Neutrophil (primary cell): ENCODE measurements around the gene APBA2.

Experiments
- H3K27ac ChIP-seq: fragments of 200-600 bp; sonication (generic); 2 replicates; pipeline ENCODE4 v1.5.1; 2016; ENCODE audit warnings: mild to moderate bottlenecking, moderate library complexity
- H3K27me3 ChIP-seq: fragments of 200-600 bp; sonication (generic); 2 replicates; pipeline ENCODE4 v1.6.0; 2016; ENCODE audit warnings: mild to moderate bottlenecking
- H3K36me3 ChIP-seq: fragments of 200-600 bp; sonication (generic); 2 replicates; pipeline ENCODE4 v1.5.1; 2017
- H3K4me1 ChIP-seq, 2 experiments: fragments of 200-600 bp in 1 of 2; sonication (generic) in 1 of 2; 1 replicate in 1 of 2; 2 replicates in 1 of 2; pipeline versions ENCODE4 v1.5.1 to v1.6.1; 2013 to 2016; ENCODE audit warnings: low read depth in 1 of 2, low read length in 1 of 2, mild to moderate bottlenecking in 1 of 2, moderate library complexity in 1 of 2; ENCODE audit not compliant: control insufficient read depth in 1 of 2, insufficient read depth in 1 of 2
- H3K4me3 ChIP-seq, 2 experiments: fragments of 200-600 bp in 1 of 2; sonication (generic) in 1 of 2; 1 replicate in 1 of 2; 2 replicates in 1 of 2; pipeline ENCODE4 v1.5.1; 2013 to 2016; ENCODE audit warnings: low read depth in 1 of 2, low read length in 1 of 2, mild to moderate bottlenecking in 1 of 2, moderate library complexity in 1 of 2
- H3K9me3 ChIP-seq: fragments of 200-600 bp; sonication (generic); 2 replicates; pipeline ENCODE4 v1.5.1; 2016
- CTCF ChIP-seq: fragments of 200-600 bp; sonication (generic); IDR thresholded peaks from 2 replicates; pipeline ENCODE4 v1.5.1; 2016; ENCODE audit warnings: antibody characterized with exemption

The APBA2 gene

GRCh38 chr15:29078541-29078940 lies 192.8 kb downstream of the APBA2 start:
- H3K9me3 ChIP-seq = no peaks in the 10 kb centered on the region
- H3K4me3 ChIP-seq = no peak overlapping the region
- H3K27me3 ChIP-seq = no peaks in the 10 kb centered on the region
- no peaks in the 10 kb centered on the region for H3K36me3 ChIP-seq
- H3K27ac ChIP-seq = no peak overlapping the region
- H3K4me1 ChIP-seq = no peaks in the 10 kb centered on the region
- no peak for TF ChIP-seq CTCF

- H3K36me3 ChIP-seq = no peaks in the 10 kb centered on the region
- H3K9me3 ChIP-seq = no peaks in the 10 kb centered on the region
- H3K27ac ChIP-seq = no peak overlapping the region
- no peaks in the 10 kb centered on the region for H3K27me3 ChIP-seq
- no peaks in the 10 kb centered on the region for H3K4me1 ChIP-seq
- no peak overlapping the region for H3K4me3 ChIP-seq
- no peak for TF ChIP-seq CTCF
These were observed 193.7 kb downstream of the APBA2 start for GRCh38 chr15:29079479-29079878.

GRCh38 chr15:29081781-29082180 lies 196.0 kb downstream of the APBA2 start:
- TF ChIP-seq CTCF = no peak
- no peak overlapping the region for H3K27ac ChIP-seq

GRCh38 chr15:29083161-29083560 lies 197.4 kb downstream of the APBA2 start:
- no peaks in the 10 kb centered on the region for H3K27me3 ChIP-seq
- H3K4me1 ChIP-seq = no peaks in the 10 kb centered on the region
- no peaks in the 10 kb centered on the region for H3K36me3 ChIP-seq
- no peaks in the 10 kb centered on the region for H3K9me3 ChIP-seq
- no peak overlapping the region for H3K4me3 ChIP-seq
- no peak for TF ChIP-seq CTCF
- H3K27ac ChIP-seq = no peak overlapping the region

More at GRCh38 chr15:29081781-29082180, 196.0 kb downstream of the APBA2 start:
- H3K27me3 ChIP-seq = no peaks in the 10 kb centered on the region
- H3K9me3 ChIP-seq = no peaks in the 10 kb centered on the region
- no peaks in the 10 kb centered on the region for H3K4me1 ChIP-seq
- no peak overlapping the region for H3K4me3 ChIP-seq
- no peaks in the 10 kb centered on the region for H3K36me3 ChIP-seq

- TF ChIP-seq CTCF = no peak
- H3K36me3 ChIP-seq = no peaks in the 10 kb centered on the region
- H3K27ac ChIP-seq = no peak overlapping the region
- no peak overlapping the region for H3K4me3 ChIP-seq
- no peaks in the 10 kb centered on the region for H3K27me3 ChIP-seq
- H3K9me3 ChIP-seq = no peaks in the 10 kb centered on the region
- H3K4me1 ChIP-seq = no peaks in the 10 kb centered on the region
These were observed 198.1 kb downstream of the APBA2 start for GRCh38 chr15:29083858-29084257.

- Histone ChIP-seq H3K27ac (no peak overlapping the region), H3K9me3 (no peaks in the 10 kb centered on the region), H3K36me3 (no peaks in the 10 kb centered on the region), H3K27me3 (no peaks in the 10 kb centered on the region), H3K4me3 (no peak overlapping the region), H3K4me1 (no peaks in the 10 kb centered on the region)
- no peak for TF ChIP-seq CTCF
These were observed 200.2 kb downstream of the APBA2 start for GRCh38 chr15:29086001-29086400.
